Neural cell (in vitro differentiated cells): ENCODE data around the gene KIF5A. TPM values are rescaled to one million over a fixed set of nuclear protein-coding genes. Genes with fewer than 3 reads are reported as not detected.
A peak's percentile ranks its signal among the peaks of the same experiment; 100 is the strongest.

Source experiments
- H2AFZ ChIP-seq: fragments of 200-600, 300-800 bp; sonication (generic), shearing (Covaris generic); 2 replicates; pipeline ENCODE4 v1.6.0; 2014; ENCODE audit warnings: low read depth, mild to moderate bottlenecking, antibody characterized with exemption, low read length, moderate library complexity
- H3F3A ChIP-seq: fragments of 200-600 bp; shearing (Covaris generic); 2 replicates; pipeline ENCODE4 v1.6.1; 2016; ENCODE audit warnings: mild to moderate bottlenecking, moderate library complexity, mixed read lengths, antibody characterized with exemption, low read length; ENCODE audit not compliant: insufficient read depth, poor library complexity, severe bottlenecking
- H3K27ac ChIP-seq: fragments of 200-600, 300-800 bp; sonication (generic), shearing (Covaris generic); 2 replicates; pipeline ENCODE4 v1.5.1; 2014; ENCODE audit warnings: mild to moderate bottlenecking, low read length, moderate library complexity
- H3K27me3 ChIP-seq: fragments of 300-800, 200-600 bp; sonication (generic), shearing (Covaris generic); 2 replicates; pipeline ENCODE4 v1.6.0; 2014; ENCODE audit warnings: mild to moderate bottlenecking, low read depth, low read length, moderate library complexity; ENCODE audit not compliant: insufficient read depth
- H3K36me3 ChIP-seq: fragments of 300-800, 200-600 bp; sonication (generic), shearing (Covaris generic); 2 replicates; pipeline ENCODE4 v1.5.1; 2014; ENCODE audit warnings: mild to moderate bottlenecking, antibody characterized with exemption, low read length, moderate library complexity; ENCODE audit not compliant: insufficient read depth
- H3K4me2 ChIP-seq: fragments of 300-800, 200-600 bp; sonication (generic), shearing (Covaris generic); 2 replicates; pipeline ENCODE4 v1.6.0; 2014; ENCODE audit warnings: mild to moderate bottlenecking, low read length
- H3K4me3 ChIP-seq: fragments of 300-800, 200-600 bp; sonication (generic), shearing (Covaris generic); 2 replicates; pipeline ENCODE4 v1.5.1; 2014; ENCODE audit warnings: mild to moderate bottlenecking, low read length, moderate library complexity
- H3K79me2 ChIP-seq: fragments of 200-600 bp; shearing (Covaris generic); replicated peaks from 2 replicates; pipeline ENCODE4 v1.6.0; 2014; ENCODE audit warnings: mild to moderate bottlenecking, low read length, moderate library complexity; ENCODE audit not compliant: insufficient read depth
- H3K9ac ChIP-seq: fragments of 300-800, 200-600 bp; sonication (generic), shearing (Covaris generic); 2 replicates; pipeline ENCODE4 v1.6.1; 2016; ENCODE audit warnings: mild to moderate bottlenecking, low read length, mixed read lengths
- H3K9me2 ChIP-seq: fragments of 200-600 bp; shearing (Covaris generic); 2 replicates; pipeline ENCODE4 v1.6.1; 2016; ENCODE audit warnings: mild to moderate bottlenecking, low read length, mixed read lengths; ENCODE audit not compliant: insufficient read depth
- H3K9me3 ChIP-seq: fragments of 200-600, 300-800 bp; sonication (generic), shearing (Covaris generic); 2 replicates; pipeline ENCODE4 v1.6.1; 2016; ENCODE audit warnings: mild to moderate bottlenecking, mixed run types, low read length, moderate library complexity, mixed read lengths
- H4K20me1 ChIP-seq: fragments of 200-600 bp; shearing (Covaris generic); 2 replicates; pipeline ENCODE4 v1.6.1; 2016; ENCODE audit warnings: mild to moderate bottlenecking, mixed run types; ENCODE audit not compliant: insufficient read depth
- CTCF ChIP-seq: fragments of 450-650 bp; IDR thresholded peaks from 2 replicates; pipeline ENCODE4 v1.5.1; 2014; ENCODE audit warnings: antibody characterized with exemption, mild to moderate bottlenecking, moderate library complexity; ENCODE audit not compliant: poor library complexity, severe bottlenecking
- EP300 ChIP-seq: fragments of 450-650 bp; conservative IDR thresholded peaks from 2 replicates; pipeline ENCODE4 v1.6.1; 2014; ENCODE audit warnings: antibody characterized with exemption, mild to moderate bottlenecking, moderate library complexity; ENCODE audit not compliant: poor library complexity, severe bottlenecking
- EZH2 ChIP-seq: fragments of 200-600, 300-800 bp; shearing (Covaris generic), sonication (generic); IDR thresholded peaks from 2 replicates; pipeline ENCODE4 v1.6.1; 2014; ENCODE audit warnings: antibody characterized with exemption, low read length, borderline replicate concordance, mild to moderate bottlenecking; ENCODE audit not compliant: insufficient read depth, poor library complexity, severe bottlenecking
- MXI1 ChIP-seq: fragments of 450-650 bp; conservative IDR thresholded peaks from 2 replicates; pipeline ENCODE4 v1.6.1; 2014; ENCODE audit warnings: antibody characterized with exemption, mild to moderate bottlenecking; ENCODE audit not compliant: poor library complexity, severe bottlenecking
- POLR2AphosphoS5 ChIP-seq: IDR thresholded peaks from 2 replicates; pipeline ENCODE4 v1.6.1; 2012
- RAD21 ChIP-seq: fragments of 450-650 bp; conservative IDR thresholded peaks from 2 replicates; pipeline ENCODE4 v1.6.1; 2014; ENCODE audit warnings: antibody characterized with exemption, mild to moderate bottlenecking, moderate library complexity
- REST ChIP-seq: IDR thresholded peaks from 2 replicates; pipeline ENCODE4 v1.6.1; 2012; ENCODE audit warnings: borderline replicate concordance
- SMC3 ChIP-seq: fragments of 450-650 bp; conservative IDR thresholded peaks from 2 replicates; pipeline ENCODE4 v1.6.1; 2014; ENCODE audit warnings: antibody characterized with exemption, mild to moderate bottlenecking, moderate library complexity; ENCODE audit not compliant: poor library complexity
- TAF1 ChIP-seq: IDR thresholded peaks from 2 replicates; pipeline ENCODE4 v1.6.1; 2012; ENCODE audit warnings: low read depth
- polyA plus RNA-seq: library from polyadenylated mRNA; depleted of rRNA; stranded (reverse); fragments of >200 nt; gene quantifications from 2 replicates; pipeline ENCODE4 v1.2.3, GENCODE V29; 2014

KIF5A gene
- polyA plus RNA-seq, 1 donor from 2014 or later: 58.8 TPM

DNA sequence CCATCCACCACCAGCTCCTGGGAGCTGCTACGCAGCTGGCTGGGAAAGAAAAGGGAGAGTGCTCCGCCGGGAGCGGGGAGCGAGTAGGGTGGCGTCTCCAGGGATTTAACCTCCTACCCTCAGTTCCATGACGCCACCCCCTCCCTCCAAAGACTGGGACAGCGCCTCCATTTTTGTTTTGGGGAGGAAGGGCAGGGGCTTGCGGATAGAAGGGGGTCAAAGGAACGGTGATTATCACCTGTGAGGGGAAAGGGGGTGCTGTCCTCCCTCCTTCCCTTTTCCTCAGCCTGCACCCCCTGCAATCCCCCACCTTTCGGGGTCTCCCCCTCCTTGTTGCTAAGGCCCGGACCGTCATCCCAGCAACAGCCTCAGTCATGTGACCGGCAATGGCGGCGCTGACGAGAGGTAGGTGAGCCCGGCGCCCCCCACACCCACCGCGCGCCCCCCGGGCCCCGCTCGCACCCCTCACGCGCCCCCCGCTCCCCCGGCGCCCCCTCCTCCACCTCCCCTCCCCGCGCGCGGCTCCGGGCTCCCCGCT is 54.7 kb downstream of the KIF5A start, which contains the start of gene DTX3:
Gene DTX3 (plus strand): TSS at position 371 of the 538 bp plus-strand sequence. CDS start 1,694 bp downstream, outside the sequence.
- Histone ChIP-seq H3K79me2 (peaks cover 19% of the 10 kb centered on the region), H3K27ac (peak within 1 kb of the TSS; percentile 78), H3K9ac (peak within 1 kb of the TSS; percentile 90), H3K36me3 (no peaks in the 10 kb centered on the region), H3K4me2 (peak within 1 kb of the TSS; percentile 94), H3F3A (no peaks in the 10 kb centered on the region), H4K20me1 (no peaks in the 10 kb centered on the region), H2AFZ (peak within 1 kb of the TSS; percentile 84), H3K9me2 (no peaks in the 10 kb centered on the region), H3K9me3 (no peaks in the 10 kb centered on the region), H3K4me3 (peak within 1 kb of the TSS; percentile 74), H3K27me3 (no peaks in the 10 kb centered on the region)
- TF ChIP-seq REST: no peak
- TF ChIP-seq EP300: peak; percentile 48
- TF ChIP-seq SMC3: no peak
- TF ChIP-seq CTCF: no peak
- TF ChIP-seq MXI1: peak; percentile 48
- TF ChIP-seq RAD21: no peak
- peak; percentile 71 for TF ChIP-seq POLR2AphosphoS5

GRCh38 chr12:57604992-57605810 is 55.4 kb downstream of the KIF5A start:
- Histone ChIP-seq H3K79me2 (peaks cover 19% of the 10 kb centered on the region), H3K27me3 (peaks cover 1% of the 10 kb centered on the region), H4K20me1 (no peaks in the 10 kb centered on the region), H3K9me3 (no peaks in the 10 kb centered on the region), H3F3A (no peaks in the 10 kb centered on the region), H3K27ac (peak overlapping the region; percentile 78), H3K4me2 (peak overlapping the region; percentile 61), H3K9me2 (no peaks in the 10 kb centered on the region), H3K36me3 (no peaks in the 10 kb centered on the region), H2AFZ (peak overlapping the region; percentile 67), H3K9ac (peak overlapping the region; percentile 90), H3K4me3 (peak overlapping the region; percentile 74)
- TF ChIP-seq EP300 (no peak), MXI1 (no peak), REST (no peak), TAF1 (no peak), CTCF (no peak), SMC3 (no peak), EZH2 (no peak), RAD21 (no peak), POLR2AphosphoS5 (no peak)
